OCI-LY3 (cell line): ENCODE data around the gene VAV3.

Experiments
- H2AFZ ChIP-seq: fragments of 200-600, 300-600 bp; shearing (Covaris generic); 2 replicates; pipeline ENCODE4 v1.6.0; 2014; ENCODE audit warnings: antibody characterized with exemption, low read depth, low read length
- H3K27ac ChIP-seq: fragments of 200-600, 300-600 bp; sonication (generic); 2 replicates; pipeline ENCODE4 v1.5.1; 2014; ENCODE audit warnings: mild to moderate bottlenecking, low read length, moderate library complexity, mixed read lengths
- H3K27me3 ChIP-seq: fragments of 200-600, 300-600 bp; sonication (generic); 2 replicates; pipeline ENCODE4 v1.6.1; 2014; ENCODE audit warnings: low read depth, low read length, mixed read lengths
- H3K36me3 ChIP-seq: fragments of 200-600, 300-600 bp; sonication (generic); replicated peaks from 2 replicates; pipeline ENCODE3; 2014; ENCODE audit warnings: low read depth, low read length, mixed read lengths
- H3K4me1 ChIP-seq: fragments of 300-600, 200-600 bp; sonication (generic); 2 replicates; pipeline ENCODE4 v1.6.1; 2014; ENCODE audit warnings: low read length, mixed read lengths
- H3K4me2 ChIP-seq: fragments of 200-600, 300-600 bp; sonication (generic); 2 replicates; pipeline ENCODE4 v1.6.1; 2014; ENCODE audit warnings: low read length, mixed read lengths
- H3K4me3 ChIP-seq: fragments of 300-600, 200-600 bp; sonication (generic); 2 replicates; pipeline ENCODE4 v1.5.1; 2014; ENCODE audit warnings: antibody characterized with exemption, mild to moderate bottlenecking, low read length, moderate library complexity
- H3K79me2 ChIP-seq: fragments of 300-600, 200-600 bp; shearing (Covaris generic); 2 replicates; pipeline ENCODE4 v1.6.1; 2014; ENCODE audit warnings: mild to moderate bottlenecking, low read length, mixed read lengths
- H3K9ac ChIP-seq: fragments of 300-600, 200-600 bp; shearing (Covaris generic); 2 replicates; pipeline ENCODE4 v1.6.0; 2014; ENCODE audit warnings: mild to moderate bottlenecking, low read length, moderate library complexity
- H3K9me3 ChIP-seq: fragments of 200-600, 300-600 bp; shearing (Covaris generic); 2 replicates; pipeline ENCODE4 v1.6.1; 2014; ENCODE audit warnings: low read length, mixed read lengths; ENCODE audit not compliant: insufficient read depth
- H4K20me1 ChIP-seq: fragments of 200-600, 300-600 bp; sonication (generic); 2 replicates; pipeline ENCODE4 v1.6.1; 2016; ENCODE audit warnings: low read length, mixed read lengths; ENCODE audit not compliant: insufficient read depth
- CTCF ChIP-seq: fragments of 200-600, 300-600 bp; sonication (generic); IDR thresholded peaks from 2 replicates; pipeline ENCODE4 v1.5.1; 2014; ENCODE audit warnings: antibody characterized with exemption, low read length, low read depth
- EZH2phosphoT487 ChIP-seq: fragments of 200-600 bp; shearing (Covaris generic); IDR thresholded peaks from 2 replicates; pipeline ENCODE4 v1.6.1; 2018; ENCODE audit warnings: antibody characterized with exemption, mixed run types, low read depth

The VAV3 gene

GRCh38 chr1:107683683-107684082, 281.3 kb downstream of the VAV3 start:
- no peaks in the 10 kb centered on the region for H3K4me1 ChIP-seq
- H3K27me3 ChIP-seq = no peaks in the 10 kb centered on the region
- H3K36me3 ChIP-seq = no peaks in the 10 kb centered on the region
- H3K27ac ChIP-seq = no peak overlapping the region
- H4K20me1 ChIP-seq = no peaks in the 10 kb centered on the region
- no peaks in the 10 kb centered on the region for H3K9me3 ChIP-seq
- no peak overlapping the region for H3K4me3 ChIP-seq
- no peaks in the 10 kb centered on the region for H3K79me2 ChIP-seq
- TF ChIP-seq EZH2phosphoT487 (no peak), CTCF (no peak)
- no peak overlapping the region for H3K9ac ChIP-seq
- H2AFZ ChIP-seq = no peak overlapping the region
- H3K4me2 ChIP-seq = no peak overlapping the region

- H3K27ac ChIP-seq = no peak overlapping the region
- no peaks in the 10 kb centered on the region for H3K36me3 ChIP-seq
- no peak for TF ChIP-seq CTCF
- H3K9ac ChIP-seq = no peak overlapping the region
- H3K4me3 ChIP-seq = no peak overlapping the region
- H3K4me1 ChIP-seq = no peaks in the 10 kb centered on the region
- no peak overlapping the region for H2AFZ ChIP-seq
- no peaks in the 10 kb centered on the region for H3K9me3 ChIP-seq
- H3K79me2 ChIP-seq = no peaks in the 10 kb centered on the region
- H3K4me2 ChIP-seq = no peak overlapping the region
- no peaks in the 10 kb centered on the region for H3K27me3 ChIP-seq
- no peaks in the 10 kb centered on the region for H4K20me1 ChIP-seq
Observed at GRCh38 chr1:107683191-107683657, 281.8 kb downstream of the VAV3 start.

- Histone ChIP-seq H3K79me2 (no peaks in the 10 kb centered on the region), H3K4me3 (no peak overlapping the region), H4K20me1 (no peaks in the 10 kb centered on the region), H3K27me3 (no peaks in the 10 kb centered on the region), H3K27ac (no peak overlapping the region), H3K36me3 (no peaks in the 10 kb centered on the region), H3K4me1 (no peaks in the 10 kb centered on the region), H3K4me2 (no peak overlapping the region), H3K9ac (no peak overlapping the region), H2AFZ (no peak overlapping the region), H3K9me3 (no peaks in the 10 kb centered on the region)
- TF ChIP-seq CTCF (no peak), EZH2phosphoT487 (no peak)
Observed at GRCh38 chr1:107682467-107682866, 282.5 kb downstream of the VAV3 start.

GRCh38 chr1:107681001-107681479, 283.9 kb downstream of the VAV3 start:
- H2AFZ ChIP-seq = no peak overlapping the region
- no peaks in the 10 kb centered on the region for H3K27me3 ChIP-seq
- H3K9me3 ChIP-seq = no peaks in the 10 kb centered on the region
- no peak overlapping the region for H3K4me2 ChIP-seq
- H3K79me2 ChIP-seq = no peaks in the 10 kb centered on the region
- H3K9ac ChIP-seq = no peak overlapping the region
- no peaks in the 10 kb centered on the region for H3K4me1 ChIP-seq
- no peaks in the 10 kb centered on the region for H4K20me1 ChIP-seq
- no peaks in the 10 kb centered on the region for H3K36me3 ChIP-seq
- H3K27ac ChIP-seq = no peak overlapping the region
- TF ChIP-seq CTCF = no peak
- no peak for TF ChIP-seq EZH2phosphoT487
- no peak overlapping the region for H3K4me3 ChIP-seq
